Islet precursor cell (in vitro differentiated cells): ENCODE data around the gene SEMA3B.

Source experiments
- DNase-seq: peaks from one replicate; pipeline ENCODE4 v3.0.0-alpha.2; 2018

SEMA3B gene

DNA sequence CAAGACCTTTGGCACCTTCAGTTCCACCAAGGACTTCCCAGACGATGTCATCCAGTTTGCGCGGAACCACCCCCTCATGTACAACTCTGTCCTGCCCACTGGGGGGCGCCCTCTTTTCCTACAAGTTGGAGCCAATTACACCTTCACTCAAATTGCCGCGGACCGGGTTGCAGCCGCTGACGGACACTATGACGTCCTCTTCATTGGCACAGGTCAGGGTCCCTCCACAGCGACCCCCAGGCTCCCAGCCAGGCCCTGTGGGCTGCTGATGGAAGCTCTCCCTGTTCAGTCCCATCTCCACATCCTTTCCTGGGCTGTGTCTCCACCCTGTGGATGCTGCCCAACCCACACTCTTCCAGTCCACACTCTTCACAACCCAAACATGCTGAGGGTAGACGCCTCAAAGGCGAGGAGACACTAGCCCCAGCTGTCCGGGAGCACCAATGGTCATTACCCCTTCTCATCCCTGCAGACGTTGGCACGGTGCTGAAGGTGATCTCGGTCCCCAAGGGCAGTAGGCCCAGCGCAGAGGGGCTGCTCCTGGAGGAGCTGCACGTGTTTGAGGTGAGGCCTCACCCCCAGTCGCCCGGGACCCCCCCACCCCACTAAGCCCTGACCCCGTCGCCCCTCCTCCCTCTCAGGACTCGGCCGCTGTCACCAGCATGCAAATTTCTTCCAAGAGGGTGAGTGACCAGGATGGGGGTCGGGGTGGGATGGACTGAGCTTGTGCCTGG is 5.6 kb downstream of the SEMA3B start:
- peak; percentile 87 for DNase-seq

DNA sequence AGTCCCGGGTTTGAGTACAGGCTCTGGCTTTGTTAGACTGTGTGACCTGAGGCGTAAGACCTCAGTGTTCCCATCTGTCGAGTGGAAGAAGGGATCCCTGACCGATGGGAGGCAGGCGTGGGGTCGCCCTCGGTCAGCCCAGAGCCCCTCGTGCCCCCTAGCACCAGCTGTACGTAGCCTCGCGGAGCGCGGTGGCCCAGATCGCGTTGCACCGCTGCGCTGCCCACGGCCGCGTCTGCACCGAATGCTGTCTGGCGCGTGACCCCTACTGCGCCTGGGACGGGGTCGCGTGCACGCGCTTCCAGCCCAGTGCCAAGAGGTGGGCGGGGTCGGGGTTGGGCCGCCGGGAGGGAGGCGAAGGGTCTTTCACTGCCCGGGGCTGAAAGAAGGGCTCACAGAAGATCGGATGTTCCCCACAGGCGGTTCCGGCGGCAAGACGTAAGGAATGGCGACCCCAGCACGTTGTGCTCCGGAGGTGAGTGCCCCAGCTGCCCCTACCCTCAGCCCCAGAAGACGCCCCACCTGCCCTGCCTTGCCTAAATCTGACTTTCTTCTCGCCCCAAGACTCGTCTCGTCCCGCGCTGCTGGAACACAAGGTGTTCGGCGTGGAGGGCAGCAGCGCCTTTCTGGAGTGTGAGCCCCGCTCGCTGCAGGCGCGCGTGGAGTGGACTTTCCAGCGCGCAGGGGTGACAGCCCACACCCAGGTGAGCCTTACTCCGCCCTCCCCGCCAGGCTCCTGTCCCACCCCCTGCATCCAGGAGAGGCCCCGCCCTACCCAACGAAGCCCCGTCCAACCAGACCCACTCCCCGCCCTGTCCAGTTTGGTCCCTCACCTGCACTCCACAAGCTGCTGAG is 6.4 kb downstream of the SEMA3B start:
- no peak for DNase-seq

DNA sequence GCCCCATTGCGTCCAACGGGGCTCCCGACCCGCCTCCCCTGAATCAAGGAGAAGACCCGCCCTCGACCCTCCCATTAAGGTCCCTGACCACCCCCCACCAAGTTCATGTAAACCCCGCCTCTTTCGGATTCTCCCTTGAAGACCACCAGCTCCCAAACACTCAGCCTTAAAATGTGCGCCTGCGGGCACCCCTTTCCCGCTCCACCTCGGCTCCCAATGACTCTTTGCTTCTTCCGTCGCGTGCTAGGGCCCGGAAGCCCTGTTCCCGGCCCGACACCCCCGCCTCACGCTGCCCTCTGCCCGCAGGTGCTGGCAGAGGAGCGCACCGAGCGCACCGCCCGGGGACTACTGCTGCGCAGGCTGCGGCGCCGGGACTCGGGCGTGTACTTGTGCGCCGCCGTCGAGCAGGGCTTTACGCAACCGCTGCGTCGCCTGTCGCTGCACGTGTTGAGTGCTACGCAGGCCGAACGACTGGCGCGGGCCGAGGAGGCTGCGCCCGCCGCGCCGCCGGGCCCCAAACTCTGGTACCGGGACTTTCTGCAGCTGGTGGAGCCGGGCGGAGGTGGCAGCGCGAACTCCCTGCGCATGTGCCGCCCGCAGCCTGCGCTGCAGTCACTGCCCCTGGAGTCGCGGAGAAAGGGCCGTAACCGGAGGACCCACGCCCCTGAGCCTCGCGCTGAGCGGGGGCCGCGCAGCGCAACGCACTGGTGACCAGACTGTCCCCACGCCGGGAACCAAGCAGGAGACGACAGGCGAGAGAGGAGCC is 7.2 kb downstream of the SEMA3B start:
- DNase-seq: no peak

GRCh38 chr3:50276762-50277101 is 7.8 kb downstream of the SEMA3B start:
- DNase-seq: no peak

- DNase-seq: no peak
Observed at GRCh38 chr3:50278123-50278879, 9.4 kb downstream of the SEMA3B start.

DNA sequence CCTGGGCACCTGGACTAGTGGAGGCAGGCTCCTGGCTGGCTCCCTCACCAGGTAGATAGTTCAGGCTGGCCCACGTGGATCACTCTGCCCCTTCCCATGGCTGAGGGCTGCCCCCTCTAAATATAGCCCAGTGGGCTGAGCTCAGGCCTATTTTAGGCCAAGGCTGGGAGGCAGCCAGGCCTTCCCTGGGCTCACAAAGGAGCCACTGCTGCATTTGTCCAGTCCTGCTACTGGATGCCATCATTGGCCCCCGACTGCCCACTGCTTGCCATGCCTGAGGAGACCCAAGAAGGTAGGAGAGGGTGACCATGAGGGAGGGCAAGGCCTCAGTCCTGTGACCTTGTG is 9.9 kb downstream of the SEMA3B start, which contains the start of gene LSMEM2:
Gene LSMEM2, plus strand, starts transcription at position 208 of the 345 bp plus-strand sequence. Its CDS starts 27 bp downstream, at position 235.
- no peak for DNase-seq

DNA sequence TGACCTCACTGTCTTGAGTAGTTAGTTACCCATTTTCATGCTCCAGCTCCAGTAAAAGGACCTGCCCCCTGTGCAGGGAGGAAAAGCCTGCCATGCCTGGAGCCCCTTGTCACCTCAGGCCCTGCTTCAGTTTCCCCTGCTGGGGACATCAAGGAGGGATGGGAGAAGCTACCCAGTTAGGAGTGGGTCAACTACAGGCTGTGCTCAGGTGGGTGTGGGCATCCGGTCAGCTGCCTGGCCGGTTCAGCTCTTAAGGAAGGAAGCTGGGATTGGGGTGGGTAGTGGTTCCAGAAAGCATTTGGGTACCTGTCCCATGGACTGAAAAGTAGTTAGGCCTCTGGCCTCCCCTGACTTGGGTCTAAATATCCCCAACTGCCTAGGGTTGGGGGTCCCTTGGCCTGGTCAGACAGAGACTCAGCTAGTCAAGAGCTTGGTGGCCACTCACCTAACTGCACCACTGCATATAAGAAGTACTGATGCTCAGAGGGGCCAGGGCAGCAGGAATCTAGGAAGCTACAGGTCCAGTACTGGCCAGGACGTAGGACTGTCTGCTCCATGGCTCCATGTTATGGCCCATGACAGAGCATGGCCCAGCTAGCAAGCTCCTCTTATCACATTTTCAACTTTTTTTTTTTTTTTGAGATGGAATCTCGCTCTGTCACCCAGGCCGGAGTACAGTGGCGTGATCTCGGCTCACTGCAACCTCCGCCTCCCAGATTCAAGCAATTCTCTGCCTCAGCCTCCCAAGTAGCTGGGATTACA is 10.5 kb downstream of the SEMA3B start:
- no peak for DNase-seq

GRCh38 chr3:50284121-50284520 is 15.2 kb downstream of the SEMA3B start:
- peak; percentile 30 for DNase-seq

- peak; percentile 48 for DNase-seq
Observed at GRCh38 chr3:50286322-50287227, 17.6 kb downstream of the SEMA3B start.

DNA sequence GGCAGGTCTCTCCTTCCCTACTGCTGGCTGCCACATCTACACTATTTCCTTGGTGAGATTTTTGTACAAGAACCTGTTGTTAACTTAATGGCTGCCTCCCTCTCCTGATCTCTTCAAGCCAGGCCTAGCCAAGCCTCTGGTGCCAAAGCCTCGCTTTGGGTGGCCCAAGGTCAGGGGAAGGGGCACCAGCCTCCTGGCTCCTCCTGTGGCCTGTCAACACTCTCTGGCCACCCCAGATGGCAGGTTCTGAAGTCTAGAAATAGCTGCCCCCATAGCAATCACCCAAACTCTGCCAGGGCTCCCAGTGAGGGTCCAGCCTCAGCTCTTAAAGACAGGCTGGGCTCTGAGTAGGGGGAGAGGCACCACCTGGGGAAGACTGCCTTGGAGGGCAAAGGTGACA is 18.3 kb downstream of the SEMA3B start:
- peak; percentile 38 for DNase-seq

DNA sequence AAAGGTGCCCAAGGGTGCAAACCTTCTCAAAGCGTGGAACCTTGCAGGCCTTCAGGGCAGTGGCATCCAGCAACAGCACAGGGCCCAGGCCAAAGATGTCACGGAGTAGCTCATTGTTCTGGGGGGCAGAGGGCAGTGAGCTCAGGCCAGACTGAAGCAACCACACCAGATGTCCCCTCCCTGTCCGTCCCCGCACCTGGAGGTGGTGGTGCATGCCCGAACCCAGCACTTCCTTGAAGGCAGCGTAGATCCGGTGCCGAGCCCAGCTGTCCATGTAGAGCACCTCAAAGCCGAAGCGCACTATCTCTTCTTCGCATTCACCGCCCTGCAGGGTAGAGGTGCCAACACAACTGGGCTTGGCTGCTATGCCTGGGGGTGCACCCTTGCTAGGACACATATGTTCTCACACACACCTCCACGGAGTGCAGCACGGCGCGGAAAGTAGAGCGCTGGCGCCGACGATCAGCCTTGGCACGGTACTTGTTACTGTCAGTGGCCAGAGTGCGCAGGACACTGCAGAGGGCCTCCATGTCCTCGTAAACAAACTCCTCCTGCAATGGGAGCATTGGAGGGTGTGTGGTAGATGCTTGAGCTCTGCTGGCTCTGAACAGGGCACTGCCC is 19.6 kb downstream of the SEMA3B start:
- DNase-seq: peak; percentile 33

GRCh38 chr3:50289130-50289529 is 20.2 kb downstream of the SEMA3B start:
- peak; percentile 41 for DNase-seq

DNA sequence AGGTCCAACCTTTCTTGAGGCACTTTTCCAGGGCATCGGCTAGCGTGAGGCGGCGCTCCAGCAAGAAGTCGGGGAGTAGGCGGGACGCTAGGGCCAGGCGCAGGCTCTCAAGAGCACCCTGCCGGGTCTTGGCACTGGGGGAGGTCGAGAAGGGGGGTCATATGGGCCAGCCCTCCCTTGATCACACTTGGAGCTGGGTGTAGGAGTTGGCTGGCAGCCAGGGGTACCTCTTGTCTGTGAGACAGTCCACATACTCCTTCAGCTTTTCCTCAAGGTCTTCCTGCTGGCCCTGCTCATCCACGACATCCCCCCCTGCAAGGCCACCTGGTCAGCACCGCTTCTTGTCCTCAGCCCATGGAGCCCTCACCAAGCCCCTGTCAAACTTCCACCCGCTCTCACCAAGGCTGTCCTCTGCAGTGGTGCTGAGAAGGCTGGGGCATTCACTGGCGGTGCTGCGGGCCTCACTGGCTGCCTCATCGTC is 21.3 kb downstream of the SEMA3B start:
- peak; percentile 41 for DNase-seq

- DNase-seq: peak; percentile 99
Observed at GRCh38 chr3:50292159-50293078, 23.5 kb downstream of the SEMA3B start, which contains the start of gene IFRD2. TSS of gene IFRD2 (minus strand) at chr3:50292429. CDS start at chr3:50292274, 155 bp downstream.

- peak; percentile 43 for DNase-seq
Observed at GRCh38 chr3:50293079-50293801, 24.3 kb downstream of the SEMA3B start.

GRCh38 chr3:50294089-50294488 is 25.1 kb downstream of the SEMA3B start:
- peak; percentile 28 for DNase-seq

DNA sequence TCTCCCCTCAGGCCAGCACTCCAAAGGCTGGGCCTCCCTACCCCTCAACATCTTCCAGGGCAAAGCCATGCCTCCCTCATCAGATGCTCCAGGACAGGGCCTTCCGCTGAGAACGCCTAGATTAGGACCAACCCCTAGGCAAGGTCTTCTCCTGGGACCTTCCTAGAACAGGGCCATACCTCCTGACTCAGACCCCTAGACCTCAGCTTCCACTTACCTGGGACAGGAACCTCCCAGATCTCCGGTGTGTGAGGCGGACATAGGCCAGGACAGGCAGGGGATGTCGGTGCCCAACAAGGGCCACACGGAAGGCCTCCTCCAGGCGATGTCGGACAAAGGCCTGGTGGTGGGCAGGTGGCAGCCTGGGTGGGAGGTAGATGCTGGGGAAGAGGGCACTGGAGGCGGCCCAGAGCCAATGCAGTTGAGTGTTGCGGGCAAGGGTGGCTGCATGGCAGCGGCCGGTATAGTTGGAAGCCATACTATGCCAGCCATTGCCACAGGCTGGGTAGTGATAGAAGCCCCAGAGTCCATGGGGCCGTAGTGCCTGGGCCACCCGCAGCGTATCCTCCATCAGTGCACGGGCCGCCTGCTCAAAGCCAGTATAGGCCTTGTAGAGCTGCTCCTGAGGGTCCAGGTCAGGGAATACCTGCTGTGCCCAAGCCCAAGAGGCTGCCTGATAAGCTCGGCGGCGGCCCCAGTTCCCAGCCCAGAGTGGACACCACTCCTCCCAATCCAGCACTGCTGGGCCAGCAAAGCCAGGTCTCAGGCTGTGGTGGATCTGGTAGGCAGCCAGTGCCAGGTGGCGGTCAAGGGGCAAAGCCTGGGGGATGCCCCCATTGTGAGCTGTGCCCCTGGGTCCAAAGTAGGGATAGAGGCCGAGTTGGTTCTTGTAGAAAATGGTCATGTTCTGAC is 25.8 kb downstream of the SEMA3B start:
- peak; percentile 45 for DNase-seq
